IMR-90 (cell line): Measurements from ENCODE around the gene NRP1. TPM values are rescaled to one million over a fixed set of nuclear protein-coding genes. Genes with fewer than 3 reads are reported as not detected.

ENCODE experiments used
- ATAC-seq: fragments of 200-7000 bp; cut with Tn5 transposase; 2 replicates; pipeline ENCODE4 v1.9.1; 2020; ENCODE audit warnings: low read depth, mild to moderate bottlenecking, moderate library complexity
- BruUV-seq: library from RNA; stranded (reverse); fragments of 400-500 nt; replicated peaks from 2 replicates; lab custom pipeline; 2021; lab: Mats Ljungman, UMichigan
- CTCF ChIA-PET: fragments of 300-600 bp; formaldehyde crosslinking; extraction: SDS; loops from one replicate; lab custom pipeline; 2021; ENCODE audit warnings: antibody characterized with exemption; lab: Yijun Ruan, JAX
- POLR2A ChIA-PET: fragments of 300-600 bp; sonication (Branson Sonifier 250); formaldehyde crosslinking; loops from one replicate; lab custom pipeline; 2022; ENCODE audit warnings: antibody characterized with exemption; ENCODE audit not compliant: unreplicated experiment; lab: Charles Lee
- DNase-seq: peaks from one replicate; pipeline ENCODE4 v3.0.0; 2013
- H2AFZ ChIP-seq: replicated peaks from 2 replicates; pipeline ENCODE3; 2013; ENCODE audit warnings: low read length, mild to moderate bottlenecking; ENCODE audit not compliant: poor library complexity
- H2AK5ac ChIP-seq: 2 replicates; pipeline ENCODE4 v1.6.1; 2013; ENCODE audit warnings: low read depth, low read length, inconsistent platforms
- H2AK9ac ChIP-seq: replicated peaks from 2 replicates; pipeline ENCODE3; 2013; ENCODE audit warnings: mild to moderate bottlenecking, low read depth, low read length, moderate library complexity; ENCODE audit not compliant: poor library complexity
- H2BK120ac ChIP-seq: 2 replicates; pipeline ENCODE4 v1.6.1; 2013; ENCODE audit warnings: low read depth, low read length, inconsistent platforms
- H2BK15ac ChIP-seq: 3 replicates; pipeline ENCODE4 v1.6.1; 2013; ENCODE audit warnings: low read depth, low read length, inconsistent platforms
- H2BK20ac ChIP-seq: 2 replicates; pipeline ENCODE4 v1.6.1; 2013; ENCODE audit warnings: low read depth, mild to moderate bottlenecking, inconsistent platforms, low read length, moderate library complexity
- H2BK5ac ChIP-seq: 2 replicates; pipeline ENCODE4 v1.6.1; 2013; ENCODE audit warnings: mild to moderate bottlenecking, low read depth, low read length, inconsistent platforms; ENCODE audit not compliant: poor library complexity, severe bottlenecking
- H3K14ac ChIP-seq: replicated peaks from 2 replicates; pipeline ENCODE4 v1.6.1; 2013; ENCODE audit warnings: low read depth, low read length, inconsistent platforms
- H3K18ac ChIP-seq: 2 replicates; pipeline ENCODE4 v1.6.1; 2013; ENCODE audit warnings: low read depth, low read length, control low read depth
- H3K23ac ChIP-seq: 2 replicates; pipeline ENCODE4 v1.6.1; 2013; ENCODE audit warnings: low read depth, low read length, inconsistent platforms
- H3K27ac ChIP-seq: 2 replicates; pipeline ENCODE4 v1.5.1; 2013; ENCODE audit warnings: mild to moderate bottlenecking, control low read depth, low read length; ENCODE audit not compliant: insufficient read depth
- H3K27me3 ChIP-seq: 2 replicates; pipeline ENCODE4 v1.6.1; 2013; ENCODE audit warnings: low read length; ENCODE audit not compliant: control insufficient read depth, insufficient read depth
- H3K36me3 ChIP-seq: 2 replicates; pipeline ENCODE4 v1.6.1; 2013; ENCODE audit warnings: low read length, mixed read lengths; ENCODE audit not compliant: control insufficient read depth, insufficient read depth
- H3K4ac ChIP-seq: 2 replicates; pipeline ENCODE4 v1.6.1; 2013; ENCODE audit warnings: low read depth, low read length, inconsistent platforms
- H3K4me1 ChIP-seq: 2 replicates; pipeline ENCODE4 v1.6.1; 2013; ENCODE audit warnings: low read length, mixed read lengths; ENCODE audit not compliant: control insufficient read depth, insufficient read depth
- H3K4me2 ChIP-seq: 2 replicates; pipeline ENCODE4 v1.6.1; 2013; ENCODE audit warnings: low read depth, mild to moderate bottlenecking, control low read depth, low read length, moderate library complexity
- H3K4me3 ChIP-seq: 2 replicates; pipeline ENCODE4 v1.5.1; 2013; ENCODE audit warnings: low read depth, mild to moderate bottlenecking, control low read depth, low read length, moderate library complexity; ENCODE audit not compliant: insufficient read depth
- H3K56ac ChIP-seq: 2 replicates; pipeline ENCODE4 v1.6.1; 2013; ENCODE audit warnings: low read length, inconsistent platforms; ENCODE audit not compliant: insufficient read depth; ENCODE audit errors: extremely low read depth
- H3K79me1 ChIP-seq, 2 experiments: 2 replicates each; pipeline ENCODE4 v1.6.1; 2013; ENCODE audit warnings: low read length in 2 of 2, inconsistent platforms in 1 of 2, low read depth in 1 of 2
- H3K9ac ChIP-seq: 2 replicates; pipeline ENCODE4 v1.6.1; 2013; ENCODE audit warnings: low read depth, low read length, control low read depth
- H3K9me1 ChIP-seq: 2 replicates; pipeline ENCODE4 v1.6.1; 2013; ENCODE audit warnings: low read length, inconsistent platforms; ENCODE audit not compliant: insufficient read depth
- H3K9me3 ChIP-seq: 2 replicates; pipeline ENCODE4 v1.6.1; 2013; ENCODE audit warnings: low read length; ENCODE audit not compliant: control insufficient read depth, insufficient read depth
- H4K20me1 ChIP-seq: 2 replicates; pipeline ENCODE4 v1.6.1; 2013; ENCODE audit warnings: low read length, inconsistent platforms; ENCODE audit not compliant: insufficient read depth
- H4K5ac ChIP-seq: 2 replicates; pipeline ENCODE4 v1.6.1; 2013; ENCODE audit warnings: mild to moderate bottlenecking, low read depth, low read length, control low read depth
- H4K8ac ChIP-seq, 2 experiments: 2 replicates each; pipeline ENCODE4 v1.6.1; 2013; ENCODE audit warnings: low read depth in 2 of 2, low read length in 2 of 2, control low read depth in 1 of 2, inconsistent platforms in 1 of 2
- H4K91ac ChIP-seq: 2 replicates; pipeline ENCODE4 v1.6.1; 2013; ENCODE audit warnings: low read depth, low read length, inconsistent platforms; ENCODE audit not compliant: insufficient read depth
- CHD1 ChIP-seq: IDR thresholded peaks from 2 replicates; pipeline ENCODE4 v1.6.1; 2012; ENCODE audit warnings: low read depth, low read length, improper control_type of control experiment
- FOS ChIP-seq: fragments of 150-350 bp; IDR thresholded peaks from 2 replicates; pipeline ENCODE4 v1.6.1; 2016; ENCODE audit warnings: low read depth, low read length
- RAD21 ChIP-seq: IDR thresholded peaks from 2 replicates; pipeline ENCODE4 v1.6.1; 2012; ENCODE audit warnings: low read length, improper control_type of control experiment
- SMC3 ChIP-seq: fragments of 150-350 bp; IDR thresholded peaks from 2 replicates; pipeline ENCODE4 v1.6.1; 2016; ENCODE audit warnings: low read depth, mild to moderate bottlenecking, antibody characterized with exemption, low read length, moderate library complexity
- USF2 ChIP-seq: fragments of 150-350 bp; IDR thresholded peaks from 2 replicates; pipeline ENCODE4 v1.6.1; 2017; ENCODE audit warnings: mild to moderate bottlenecking, antibody characterized with exemption, low read length, low read depth
- WGBS, 2 experiments: methylation state at CpG; one replicate each; pipeline versions ENCODE4 v1.1.5 to v1.1.7; 2013; ENCODE audit warnings: missing lambda C conversion rate in 2 of 2; ENCODE audit not compliant: insufficient read length in 1 of 2; ENCODE audit errors: extremely low coverage in 2 of 2; 5-methylcytosine and 5-hydroxymethylcytosine counted together
- dilution Hi-C: fragments of 300-500 bp; cut with HindIII; formaldehyde crosslinking; loops from one replicate; pipeline ENCODE4 v1.14.3; 2018; ENCODE audit warnings: low sequenced_read_pairs; ENCODE audit not compliant: unreplicated experiment
- in situ Hi-C: fragments of 300-500 bp; cut with MboI; formaldehyde crosslinking; loops from 3 replicates; pipeline ENCODE4 v1.14.3; 2019; ENCODE audit warnings: low sequenced_read_pairs, inconsistent platforms, mixed read lengths
- intact Hi-C: fragments of 100-400 bp; cut with micrococcal nuclease; formaldehyde crosslinking; loops from 2 replicates; pipeline ENCODE4 v1.10.0; 2022
- polyA plus RNA-seq, 3 experiments: library from polyadenylated mRNA; depleted of rRNA; stranded (reverse); fragments of >200 nt; gene quantifications; 2 replicates each; pipeline ENCODE4 v1.2.3, GENCODE V29; 2012; ENCODE audit warnings: low replicate concordance in 1 of 3
- total RNA-seq: library from RNA; depleted of rRNA; stranded (reverse); fragments of >200 nt; gene quantifications from 2 replicates; pipeline ENCODE4 v1.2.3, GENCODE V29; 2012
- TF ChIP-seq, protein P1 (sequence below): conservative IDR thresholded peaks from 2 replicates; pipeline ENCODE4 v1.5.1; 2012; ENCODE audit warnings: mild to moderate bottlenecking, low read depth, low read length, improper control_type of control experiment

The NRP1 gene
- total and polyA plus RNA-seq, 2 of the 4 experiments (the other 2 are of a cell fraction), result 108 to 227 TPM

DNA sequence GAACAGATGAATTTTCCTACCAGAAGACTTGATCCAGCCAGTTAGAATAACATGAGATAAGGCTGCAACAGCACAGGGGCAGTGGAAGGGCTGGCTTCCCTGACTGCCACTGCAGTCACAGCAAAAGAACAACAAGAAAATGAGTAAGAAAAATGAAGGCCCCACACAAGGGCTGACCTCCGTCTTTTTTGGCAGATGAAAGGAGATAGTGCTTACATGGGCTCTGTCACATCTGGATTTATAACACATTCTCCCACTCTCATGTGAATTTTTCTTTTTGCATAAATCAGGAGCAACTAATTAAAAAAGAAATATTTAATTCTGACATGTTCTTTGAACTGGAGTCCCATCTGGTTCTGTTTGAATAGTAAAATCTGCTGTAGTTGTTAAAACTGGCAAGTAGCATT, 99.6 kb downstream of the NRP1 start (continued):
- no peak for TF ChIP-seq USF2
- TF ChIP-seq RAD21, result no peak

DNA sequence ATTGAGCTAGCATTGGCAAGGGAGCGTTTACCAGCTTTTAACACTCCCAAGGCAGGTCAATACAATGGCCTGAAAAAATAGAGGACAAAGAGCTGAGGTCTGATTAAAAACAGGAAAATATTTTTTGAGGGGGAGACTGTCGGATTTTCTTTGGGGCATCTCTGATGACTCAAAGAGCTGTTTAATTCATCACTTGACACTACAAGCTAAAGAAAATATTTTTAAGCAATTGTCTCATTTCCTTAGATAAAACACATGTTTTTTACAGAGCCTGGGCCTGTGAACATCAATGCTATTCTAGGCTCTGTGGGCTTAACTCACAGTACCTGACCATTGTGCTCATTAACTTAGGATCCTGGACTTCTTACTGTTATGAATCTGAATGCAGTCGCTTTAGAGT, 100.8 kb downstream of the NRP1 start:
- ChIA-PET CTCF (no interaction called here), POLR2A (no interaction called here)
- Histone ChIP-seq H4K8ac (peak overlapping the region in 1 of 2 experiments; percentile 11; a peak in 2 of 4 replicates), H3K4me3 (no peak overlapping the region), H3K79me1 (peaks cover 21 to 60% of the 10 kb centered on the region in 2 experiments), H3K14ac (no peak overlapping the region), H3K4me2 (no peak overlapping the region), H3K9me1 (peaks cover 4% of the 10 kb centered on the region; the same call in 1 of the 2 replicates), H3K18ac (peak overlapping the region; percentile 82; the same call in 1 of the 2 replicates), H3K36me3 (peaks cover 3% of the 10 kb centered on the region; the same call in 1 of the 2 replicates), H3K56ac (no peak overlapping the region), H4K5ac (peak overlapping the region; percentile 44; the same call in 1 of the 2 replicates), H2AFZ (no peak overlapping the region), H2BK120ac (peak overlapping the region; percentile 33; the same call in 1 of the 2 replicates), H3K27me3 (no peaks in the 10 kb centered on the region), H4K20me1 (no peaks in the 10 kb centered on the region; the same call in 1 of the 2 replicates), H3K4me1 (peaks cover 29% of the 10 kb centered on the region), H2AK9ac (no peak overlapping the region), H2BK5ac (peak overlapping the region; percentile 37), H3K23ac (no peak overlapping the region), H4K91ac (no peak overlapping the region), H2BK20ac (peak overlapping the region; percentile 17; the same call in 1 of the 2 replicates), H2AK5ac (no peak overlapping the region), H3K9ac (no peak overlapping the region), H3K27ac (no peak overlapping the region), H3K9me3 (no peaks in the 10 kb centered on the region), H3K4ac (no peak overlapping the region), H2BK15ac (no peak overlapping the region)
- ATAC-seq (no peak), DNase-seq (no peak)
- in situ Hi-C loops (no loop called here), dilution Hi-C loops (no loop called here), intact Hi-C loops (no loop called here)
- no peak for TF ChIP-seq CHD1
- no peak for TF ChIP-seq RAD21
- TF ChIP-seq, protein P1, sequence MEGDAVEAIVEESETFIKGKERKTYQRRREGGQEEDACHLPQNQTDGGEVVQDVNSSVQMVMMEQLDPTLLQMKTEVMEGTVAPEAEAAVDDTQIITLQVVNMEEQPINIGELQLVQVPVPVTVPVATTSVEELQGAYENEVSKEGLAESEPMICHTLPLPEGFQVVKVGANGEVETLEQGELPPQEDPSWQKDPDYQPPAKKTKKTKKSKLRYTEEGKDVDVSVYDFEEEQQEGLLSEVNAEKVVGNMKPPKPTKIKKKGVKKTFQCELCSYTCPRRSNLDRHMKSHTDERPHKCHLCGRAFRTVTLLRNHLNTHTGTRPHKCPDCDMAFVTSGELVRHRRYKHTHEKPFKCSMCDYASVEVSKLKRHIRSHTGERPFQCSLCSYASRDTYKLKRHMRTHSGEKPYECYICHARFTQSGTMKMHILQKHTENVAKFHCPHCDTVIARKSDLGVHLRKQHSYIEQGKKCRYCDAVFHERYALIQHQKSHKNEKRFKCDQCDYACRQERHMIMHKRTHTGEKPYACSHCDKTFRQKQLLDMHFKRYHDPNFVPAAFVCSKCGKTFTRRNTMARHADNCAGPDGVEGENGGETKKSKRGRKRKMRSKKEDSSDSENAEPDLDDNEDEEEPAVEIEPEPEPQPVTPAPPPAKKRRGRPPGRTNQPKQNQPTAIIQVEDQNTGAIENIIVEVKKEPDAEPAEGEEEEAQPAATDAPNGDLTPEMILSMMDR, result no peak
- no peak for TF ChIP-seq FOS
- TF ChIP-seq SMC3, result no peak
- BruUV-seq, result no TSS peak
- WGBS, 2 experiments, result no CpG with 5 or more reads among the region's 3 CpGs
